ENCODE data around the gene CCSER1.
"Not testable (repeated sequence)": the region's sequence is repeated elsewhere in the genome, so short reads cannot be mapped to it uniquely, and the experiment has no call there.

The CCSER1 gene

DNA sequence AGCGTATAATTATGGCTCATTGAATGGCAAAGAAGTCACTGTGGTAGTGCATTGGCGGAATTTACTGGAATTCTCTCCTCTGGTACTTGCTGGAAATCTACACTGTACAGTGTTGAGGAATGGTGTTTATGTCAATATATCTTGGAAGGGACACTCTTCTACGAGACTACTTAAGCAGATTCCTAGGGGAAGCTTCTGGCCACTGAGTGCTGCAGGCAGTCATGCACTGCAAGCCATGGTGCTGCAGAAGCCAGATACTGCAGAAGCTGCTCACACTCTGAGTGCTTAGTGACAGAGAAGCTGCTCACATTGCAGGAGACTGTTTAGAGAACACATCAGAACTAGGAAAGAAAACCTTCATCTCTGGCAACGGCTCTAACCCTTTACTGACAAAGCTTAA, 725.0 kb downstream of the CCSER1 start:
- DNase-seq = no peak

GRCh38 chr4:90855111-90855510, 727.9 kb downstream of the CCSER1 start:
- DNase-seq = no peak

GRCh38 chr4:90857081-90857820, 730.1 kb downstream of the CCSER1 start:
- DNase-seq = no peak

DNA sequence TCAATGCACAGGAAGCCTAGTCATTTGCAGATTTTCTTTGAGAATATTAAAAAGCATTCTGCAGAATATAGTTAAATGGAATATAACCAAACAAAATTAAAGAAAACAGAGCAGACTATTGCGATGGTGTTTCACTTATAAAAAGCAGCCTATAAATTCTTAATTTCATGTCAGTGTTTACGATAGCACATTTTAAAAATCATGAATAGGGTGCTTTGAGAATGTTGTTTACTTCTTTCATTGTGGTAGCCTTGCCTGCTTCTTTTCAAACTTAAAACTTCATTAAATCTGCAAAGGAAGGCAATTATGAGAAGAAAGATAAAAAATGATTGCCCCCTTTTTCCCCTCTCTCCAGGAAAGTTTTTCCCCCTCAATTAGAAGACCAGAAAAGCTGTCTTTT, 748.6 kb downstream of the CCSER1 start:
- DNase-seq = no peak

- no peak for DNase-seq
Measured at GRCh38 chr4:90876296-90876695, 749.1 kb downstream of the CCSER1 start.

DNA sequence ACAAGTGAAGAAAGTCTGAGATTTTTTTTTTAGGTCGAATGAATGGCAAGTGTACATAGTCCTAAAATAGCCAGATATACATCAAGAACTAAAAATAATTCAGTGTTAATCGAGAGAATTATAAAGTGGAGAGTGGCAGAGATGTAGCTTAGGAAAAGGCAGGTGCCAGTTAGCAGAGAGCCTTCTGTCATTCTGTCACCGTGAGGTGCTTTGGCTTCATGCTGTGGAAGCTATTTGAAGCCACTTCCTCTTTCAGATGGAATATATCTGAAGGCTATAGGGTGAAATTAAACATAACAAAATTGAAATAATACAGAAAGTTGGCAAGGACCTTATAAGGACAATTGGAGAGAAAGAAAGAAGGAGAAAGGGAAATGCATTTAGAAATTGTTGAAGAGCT, 756.3 kb downstream of the CCSER1 start:
- DNase-seq = no peak

DNA sequence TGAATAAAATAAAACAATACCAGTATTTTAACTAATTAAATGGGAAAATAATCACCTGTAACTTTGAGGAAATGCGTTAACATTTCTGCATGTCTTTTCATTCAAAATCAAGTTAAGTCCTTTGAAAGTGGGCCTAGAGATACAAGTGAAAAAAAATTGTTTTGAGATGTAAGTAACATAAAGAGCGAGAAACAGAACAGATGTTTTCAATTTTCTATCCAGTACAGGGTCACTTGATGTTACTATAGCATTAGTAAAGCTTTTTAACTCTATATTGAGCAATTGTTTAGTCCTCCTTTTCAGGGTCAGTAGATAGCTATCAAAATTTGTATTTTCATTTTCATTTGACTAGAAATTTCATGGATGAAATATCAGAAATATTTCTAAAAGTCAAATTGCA, 761.4 kb downstream of the CCSER1 start:
- DNase-seq = no peak

DNA sequence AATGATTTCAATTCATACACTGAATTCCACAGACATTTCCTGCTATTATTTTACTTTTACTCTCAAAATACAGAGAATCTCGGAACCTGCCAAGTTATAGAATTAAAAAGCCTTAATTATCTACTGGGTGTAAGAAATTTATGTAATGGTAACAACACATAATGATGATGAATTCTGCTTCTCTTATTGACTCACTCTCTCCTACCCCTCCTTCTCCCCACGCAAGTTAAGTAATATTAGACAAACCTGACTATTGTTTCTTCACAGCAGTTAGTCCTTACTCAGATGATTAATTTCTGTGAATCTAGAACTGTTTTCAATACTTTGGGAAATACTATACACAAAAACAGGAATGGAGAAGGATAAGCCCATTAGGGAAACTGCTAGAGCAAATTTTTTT, 762.0 kb downstream of the CCSER1 start:
- DNase-seq = no peak

DNA sequence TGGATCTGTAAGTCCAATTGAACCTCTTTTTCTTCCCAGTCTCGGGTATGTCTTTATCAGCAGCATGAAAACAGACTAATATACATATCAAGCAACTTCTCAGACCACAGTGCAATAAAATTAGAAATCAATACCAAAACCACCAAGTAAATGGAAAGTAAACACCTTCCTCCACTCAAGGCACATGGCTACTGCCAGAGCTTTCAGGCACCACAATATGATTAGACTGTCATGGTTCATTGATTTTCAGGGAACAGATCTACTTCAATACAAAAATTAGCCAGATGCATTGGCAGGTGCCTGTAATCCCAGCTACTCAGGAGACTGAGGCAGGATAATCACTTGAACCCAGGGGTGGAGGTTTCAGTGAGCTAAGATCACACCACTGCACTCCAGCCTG, 776.2 kb downstream of the CCSER1 start:
- not testable (repeated sequence) for DNase-seq

GRCh38 chr4:90904021-90904420, 776.8 kb downstream of the CCSER1 start:
- DNase-seq = no peak

GRCh38 chr4:90906239-90906638, 779.0 kb downstream of the CCSER1 start:
- DNase-seq = no peak

DNA sequence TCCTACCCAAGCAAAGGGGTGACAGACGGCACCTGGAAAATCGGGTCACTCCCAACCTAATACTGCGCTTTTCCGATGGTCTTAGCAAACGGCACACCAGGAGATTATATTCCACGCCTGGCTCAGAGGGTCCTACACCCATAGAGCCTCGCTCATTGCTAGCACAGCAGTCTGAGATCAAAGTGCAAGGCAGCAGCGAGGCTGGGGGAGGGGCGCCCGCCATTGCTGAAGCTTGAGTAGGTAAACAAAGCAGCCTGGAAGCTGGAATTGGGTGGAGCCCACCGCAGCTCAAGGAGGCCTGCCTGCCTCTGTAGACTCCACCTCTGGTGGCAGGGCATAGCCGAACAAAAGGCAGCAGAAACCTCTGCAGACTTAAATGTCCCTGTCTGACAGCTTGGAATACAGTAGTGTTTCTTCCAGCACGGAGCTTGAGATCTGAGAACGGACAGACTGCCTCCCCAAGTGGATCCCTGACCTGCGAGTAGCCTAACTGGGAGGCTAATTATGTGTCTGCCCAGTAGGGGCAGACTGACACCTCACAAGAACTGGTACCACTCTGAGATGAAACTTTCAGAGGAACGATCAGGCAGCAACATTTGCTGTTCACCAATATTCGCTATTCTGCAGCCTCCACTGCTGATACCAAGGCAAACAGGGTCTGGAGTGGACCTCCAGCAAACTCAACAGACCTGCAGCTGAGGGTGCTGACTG, 784.7 kb downstream of the CCSER1 start:
- DNase-seq = not testable (repeated sequence)

GRCh38 chr4:90922174-90922573, 795.0 kb downstream of the CCSER1 start:
- DNase-seq = no peak

DNA sequence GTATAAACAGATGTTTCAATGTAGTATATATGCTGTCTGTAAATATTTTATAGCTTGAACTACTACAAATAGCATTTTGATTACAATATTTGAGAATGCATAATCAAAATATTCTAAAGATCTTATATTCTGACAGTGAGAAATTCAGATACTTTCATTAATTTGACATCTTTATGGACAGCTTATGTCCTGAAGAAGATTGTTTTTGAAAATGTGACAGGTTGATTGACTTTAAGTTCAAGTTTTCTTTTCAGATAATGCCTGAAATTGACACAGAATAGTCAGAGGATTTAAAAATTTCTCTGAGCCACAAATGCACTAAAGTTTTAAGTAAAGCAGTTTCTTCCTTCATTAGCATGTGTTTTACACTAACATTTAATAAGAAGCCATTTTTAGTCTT, 799.8 kb downstream of the CCSER1 start:
- DNase-seq = no peak

GRCh38 chr4:90943311-90943710, 816.1 kb downstream of the CCSER1 start:
- no peak for DNase-seq

- no peak for DNase-seq
Measured at GRCh38 chr4:90946945-90947344, 819.8 kb downstream of the CCSER1 start.

GRCh38 chr4:90950385-90950841, 823.2 kb downstream of the CCSER1 start:
- DNase-seq = no peak

- DNase-seq = no peak
Measured at GRCh38 chr4:90951037-90951436, 823.8 kb downstream of the CCSER1 start.

DNA sequence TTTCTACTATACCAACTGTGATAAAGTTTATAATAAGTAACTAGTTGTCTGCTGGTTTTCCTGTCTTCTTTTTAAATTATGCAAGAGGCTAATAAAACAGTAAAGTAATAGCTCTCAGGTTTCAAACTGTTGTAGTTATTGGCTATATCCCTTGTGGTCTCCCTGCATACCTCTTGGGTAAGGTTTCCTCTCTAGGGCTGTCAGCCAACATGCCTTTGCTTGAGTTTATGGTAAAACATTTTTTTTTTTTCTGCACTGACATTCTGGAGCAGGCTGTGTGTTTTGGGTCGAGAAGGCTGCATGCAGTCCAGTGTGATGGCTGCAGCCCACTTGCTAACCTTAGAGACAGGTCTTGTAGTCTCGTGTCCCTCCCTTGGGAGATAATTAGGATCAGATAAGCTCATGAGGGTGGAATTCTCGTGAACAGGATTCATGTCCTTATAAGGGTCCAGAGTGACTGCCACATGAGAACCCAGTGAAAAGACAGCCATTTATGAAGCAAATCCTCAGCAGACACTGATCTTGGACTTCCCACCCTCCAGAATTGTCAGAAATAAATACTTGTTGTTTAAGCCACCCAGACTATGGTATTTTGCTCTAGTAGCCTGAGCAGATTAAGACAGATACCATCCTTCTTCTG, 831.2 kb downstream of the CCSER1 start:
- DNase-seq = no peak

GRCh38 chr4:90960433-90960832, 833.2 kb downstream of the CCSER1 start:
- no peak for DNase-seq

DNA sequence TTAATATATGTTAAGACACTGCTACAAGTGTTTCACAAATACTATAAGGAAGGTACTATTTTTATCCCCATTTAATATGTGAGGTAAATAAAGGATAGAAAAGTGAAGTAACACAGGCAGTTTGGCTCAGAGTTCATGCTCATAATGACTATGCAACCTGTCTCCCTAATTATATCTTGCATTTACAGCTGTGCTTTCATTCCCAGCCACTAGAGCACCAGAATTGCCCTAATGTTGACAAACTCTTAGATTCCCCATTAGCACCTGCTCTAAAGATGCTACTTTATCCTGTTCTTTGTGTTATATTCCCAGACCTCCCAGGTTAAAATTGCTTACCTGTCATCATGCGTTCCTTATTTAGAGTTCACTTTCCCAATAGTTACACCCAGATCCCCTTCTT, 833.6 kb downstream of the CCSER1 start:
- no peak for DNase-seq

GRCh38 chr4:90970021-90970420, 842.8 kb downstream of the CCSER1 start:
- DNase-seq = no peak

DNA sequence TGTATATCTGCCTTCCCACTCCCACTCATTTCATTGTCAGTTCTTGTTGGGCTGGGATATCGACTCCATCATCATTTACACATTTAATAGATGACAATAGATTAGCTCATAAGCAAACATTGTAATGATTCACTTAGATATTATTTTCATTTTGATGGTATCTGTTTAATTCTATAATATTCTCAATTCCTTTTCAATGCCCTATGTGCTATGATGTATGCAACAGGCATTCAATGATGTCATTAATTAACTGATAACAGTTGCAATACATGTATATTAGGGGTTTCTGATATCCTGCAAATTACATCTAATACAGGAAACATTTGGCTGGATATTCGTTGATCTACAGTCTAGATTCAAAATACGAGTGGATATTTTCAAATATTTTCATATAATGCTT, 850.5 kb downstream of the CCSER1 start:
- DNase-seq = no peak

- no peak for DNase-seq
Measured at GRCh38 chr4:90979556-90979955, 852.4 kb downstream of the CCSER1 start.

Measured in stimulated activated CD4-positive, alpha-beta T cell treated with anti-CD3 and anti-CD28 coated beads, Interleukin-1b, Interleukin-23, amount 100 ng/mL, for 48 hours (primary cell).